Left lobe of liver (tissue), 2 donors: ENCODE measurements around the gene IPP. TPM values are rescaled to one million over a fixed set of nuclear protein-coding genes. Genes with fewer than 3 reads are reported as not detected.
"Not testable (repeated sequence)": the region's sequence is repeated elsewhere in the genome, so short reads cannot be mapped to it uniquely, and the experiment has no call there.

ENCODE experiments used
- ATAC-seq: fragments of 200-7000 bp; cut with Tn5 transposase; one replicate; pipeline ENCODE4 v1.9.1; 2020; ENCODE audit warnings: mild to moderate bottlenecking, moderate library complexity
- DNase-seq: peaks from one replicate; pipeline ENCODE4 v3.0.0-alpha.2; 2020; ENCODE audit warnings: low spot score
- total RNA-seq: library from RNA; stranded (reverse); gene quantifications from one replicate; pipeline ENCODE4 v1.2.1, GENCODE V29; 2021
- donor health status: DM: no; HTN: no; CAD: no; lungs with moderate emphysema.
- donor health status: DM: no; HTN: yes; CAD: no.

Gene IPP
- total RNA-seq, 1 donor from 2014 or later, result 9.2 TPM

DNA sequence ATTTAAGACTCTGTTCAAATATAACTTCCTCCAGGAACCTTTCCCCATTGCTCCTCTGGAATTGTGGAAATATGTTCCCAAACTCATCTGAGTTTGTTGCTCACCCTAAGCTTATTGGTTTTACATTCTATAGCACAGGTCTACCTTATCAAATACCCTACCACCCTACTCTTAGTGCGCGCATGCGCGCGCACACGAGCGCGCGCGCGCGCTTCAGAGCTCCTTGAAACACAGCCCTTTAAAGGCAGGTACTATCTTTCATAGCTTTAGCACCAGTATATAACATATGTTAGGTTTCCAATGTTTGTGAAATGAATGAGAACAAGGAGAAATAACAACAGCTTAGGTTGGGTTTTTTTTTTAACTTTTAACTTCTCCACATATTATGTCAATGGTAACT lies 3.5 kb downstream of the IPP start:
- DNase-seq (no peak), ATAC-seq (no peak)

DNA sequence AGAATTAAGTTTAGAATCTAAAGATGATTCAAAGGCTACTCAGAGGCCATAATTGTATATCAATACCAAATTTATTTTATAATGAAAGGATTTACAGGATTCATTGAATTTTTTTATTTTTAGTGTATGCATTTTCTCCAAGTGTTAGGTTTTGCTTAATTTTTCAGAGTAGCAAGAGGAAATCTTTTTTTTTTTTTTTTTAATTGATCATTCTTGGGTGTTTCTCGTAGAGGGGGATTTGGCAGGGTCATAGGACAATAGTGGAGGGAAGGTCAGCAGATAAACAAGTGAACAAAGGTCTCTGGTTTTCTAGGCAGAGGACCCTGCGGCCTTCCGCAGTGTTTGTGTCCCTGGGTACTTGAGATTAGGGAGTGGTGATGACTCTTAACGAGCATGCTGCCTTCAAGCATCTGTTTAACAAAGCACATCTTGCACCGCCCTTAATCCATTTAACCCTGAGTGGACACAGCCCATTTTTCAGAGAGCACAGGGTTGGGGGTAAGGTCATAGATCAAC lies 10.8 kb downstream of the IPP start:
- not testable (repeated sequence) for ATAC-seq, DNase-seq

DNA sequence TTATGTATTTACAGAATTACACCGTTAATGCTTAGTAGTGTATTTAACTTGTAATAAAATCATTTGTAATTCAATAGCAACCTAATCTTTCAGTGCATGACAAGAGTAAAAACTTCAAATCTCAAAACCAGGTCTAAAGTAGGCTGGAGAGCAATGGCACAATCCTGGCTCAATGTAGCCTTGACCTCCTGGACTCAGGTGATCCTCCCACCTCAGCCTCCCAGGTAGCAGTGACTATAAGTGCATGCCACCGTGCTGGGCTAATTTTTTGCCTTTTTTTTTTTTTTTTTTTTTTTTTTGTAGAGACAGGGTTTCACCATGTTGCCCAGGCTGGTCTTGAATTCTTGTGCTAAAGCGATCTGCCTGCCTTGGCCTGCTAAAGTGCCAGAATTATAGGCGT lies 11.3 kb downstream of the IPP start:
- ATAC-seq, result no peak
- DNase-seq, result no peak

DNA sequence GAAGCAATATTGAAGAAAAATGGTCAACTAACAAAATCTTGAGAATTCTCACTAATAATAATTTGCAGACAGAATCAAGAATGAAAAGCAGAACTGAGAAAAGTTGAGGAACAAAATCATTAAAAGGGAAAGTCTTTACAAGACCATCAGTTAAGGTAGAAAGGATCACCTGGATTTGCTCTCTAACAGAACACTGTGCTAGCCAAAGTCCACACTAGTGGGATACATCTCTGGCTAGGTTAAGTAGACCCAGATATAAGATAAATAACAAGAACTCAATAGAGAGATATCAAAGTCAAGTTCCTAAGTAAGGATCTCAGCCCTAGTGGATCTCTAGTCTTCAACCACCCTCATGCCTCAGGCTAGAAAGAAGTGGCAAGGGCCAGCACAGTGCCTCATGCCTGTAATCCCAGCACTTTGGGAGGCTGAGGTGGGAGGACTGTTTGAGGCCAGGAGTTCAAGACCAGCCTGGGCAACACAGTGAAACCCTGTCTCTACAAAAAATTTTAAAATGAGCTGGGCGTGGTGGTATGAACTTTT lies 19.6 kb downstream of the IPP start:
- DNase-seq, result no peak
- peak; percentile 28 for ATAC-seq

DNA sequence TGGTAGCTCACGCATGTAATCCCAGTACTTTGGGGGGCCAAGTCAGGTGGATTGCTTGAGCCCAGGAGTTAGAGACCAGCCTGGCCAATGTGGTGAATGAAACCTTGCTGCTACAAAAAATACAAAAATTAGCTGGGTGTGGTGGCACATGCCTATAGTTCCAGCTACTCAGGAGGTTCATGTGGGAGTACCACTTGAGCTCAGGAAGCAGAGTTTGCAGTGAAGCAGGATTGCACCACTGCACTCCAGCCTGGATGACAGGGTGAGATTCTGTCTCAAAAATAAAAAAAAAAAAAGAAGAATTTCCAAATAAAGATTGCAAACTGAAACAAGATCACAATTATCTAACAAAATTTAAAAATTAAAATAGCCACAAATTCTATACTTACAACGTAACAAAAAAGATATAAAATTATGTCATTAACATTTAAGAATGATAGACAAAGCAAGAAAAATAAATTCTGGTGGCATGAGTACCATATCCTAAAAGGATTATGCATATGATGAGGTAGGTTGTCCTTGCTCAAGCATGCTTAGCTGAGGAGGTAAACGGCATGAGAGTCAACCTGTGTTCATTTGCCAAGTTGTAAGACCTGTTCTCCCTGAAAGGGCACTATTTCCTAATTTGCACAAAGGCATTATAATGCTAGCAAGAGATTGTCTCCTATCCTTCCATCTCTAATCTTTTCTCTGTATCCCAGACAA lies 20.2 kb downstream of the IPP start:
- DNase-seq, result no peak

DNA sequence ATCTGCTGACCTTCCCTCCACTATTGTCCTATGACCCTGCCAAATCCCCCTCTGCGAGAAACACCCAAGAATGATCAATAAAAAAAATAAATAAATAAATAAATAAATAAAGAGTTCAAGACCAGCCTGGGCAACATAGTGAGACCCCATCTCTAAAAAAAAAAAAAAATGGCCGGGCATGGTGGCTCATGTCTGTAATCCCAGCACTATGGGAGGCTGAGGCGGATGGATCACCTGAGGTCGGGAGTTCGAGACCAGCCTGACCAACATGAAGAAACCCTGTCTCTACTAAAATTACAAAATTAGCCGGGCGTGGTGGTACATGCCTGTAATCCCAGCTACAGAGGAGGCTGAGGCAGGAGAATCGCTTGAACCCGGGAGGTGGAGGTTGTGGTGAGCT lies 24.4 kb downstream of the IPP start:
- not testable (repeated sequence) for ATAC-seq

More for the DNA sequence above, 20.2 kb downstream of the IPP start:
- peak; percentile 48 for ATAC-seq

DNA sequence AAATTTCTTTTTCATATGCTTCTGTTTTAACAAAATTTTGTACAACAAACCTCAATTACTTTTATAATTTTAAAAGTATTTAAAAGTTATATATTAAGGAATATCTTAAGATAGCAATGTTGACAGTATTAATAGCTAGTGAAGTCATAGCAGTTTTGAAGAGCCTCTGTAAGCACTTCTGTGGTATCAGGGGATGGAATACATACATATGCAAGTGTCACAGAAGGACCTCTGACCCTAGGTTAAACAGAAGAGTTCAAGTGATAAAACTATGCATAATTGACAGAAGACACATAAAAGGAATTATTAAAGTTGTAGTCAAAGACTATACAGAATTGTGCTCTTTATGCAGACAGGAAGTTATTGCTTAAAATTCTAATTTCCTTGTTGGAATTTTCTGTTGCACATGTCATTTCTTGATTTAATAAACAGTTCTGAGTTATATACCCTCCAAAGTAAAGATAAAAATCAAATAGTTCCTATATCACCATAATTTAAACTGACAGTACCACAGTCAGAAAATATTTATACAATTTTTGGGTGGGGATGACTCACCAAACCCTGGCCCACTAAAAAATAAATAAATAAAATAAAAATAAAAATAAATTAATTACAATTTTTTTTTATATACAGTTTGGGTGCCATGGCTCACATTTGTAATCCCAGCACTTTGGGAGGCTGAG lies 27.1 kb downstream of the IPP start:
- DNase-seq (no peak), ATAC-seq (no peak)

More for the DNA sequence above, 24.4 kb downstream of the IPP start:
- not testable (repeated sequence) for DNase-seq

DNA sequence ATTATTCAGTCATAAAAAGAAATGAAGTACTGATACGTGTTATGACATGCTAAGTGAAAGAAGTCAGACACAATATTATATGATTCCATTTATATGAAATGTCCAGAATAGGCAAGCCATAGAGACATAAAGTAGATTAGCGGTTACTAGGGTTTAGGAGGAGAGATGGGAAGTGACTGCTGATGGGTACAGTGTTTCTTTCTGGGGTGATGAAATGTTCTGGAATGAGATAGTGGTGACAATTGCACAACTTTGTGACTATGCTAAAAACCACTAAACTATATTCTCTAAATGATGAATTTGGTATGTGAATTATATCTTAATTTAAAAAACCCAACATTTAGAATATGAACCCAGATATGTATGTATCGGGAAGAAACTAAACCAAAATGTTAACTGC lies 27.6 kb downstream of the IPP start:
- ATAC-seq (peak; percentile 51), DNase-seq (no peak)

DNA sequence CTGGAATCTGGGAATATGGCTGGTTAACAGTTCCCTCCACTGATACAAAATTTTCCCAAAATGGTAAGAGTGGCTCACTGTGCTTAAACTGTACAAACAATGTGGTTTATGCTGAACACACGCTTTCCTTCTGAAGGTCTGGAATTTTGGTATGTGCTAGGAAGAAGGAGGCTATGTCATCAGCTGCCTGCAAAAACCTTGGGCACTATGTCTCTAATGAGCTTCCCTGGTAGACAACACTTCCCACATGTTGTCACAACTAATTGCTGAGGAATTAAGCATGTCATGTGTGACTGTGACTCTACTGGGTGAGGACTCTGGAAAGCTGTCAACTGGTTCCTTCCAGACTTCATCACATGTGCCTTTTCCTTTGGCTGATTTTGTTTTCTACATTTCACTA lies 29.2 kb downstream of the IPP start:
- ATAC-seq (no peak), DNase-seq (no peak)

DNA sequence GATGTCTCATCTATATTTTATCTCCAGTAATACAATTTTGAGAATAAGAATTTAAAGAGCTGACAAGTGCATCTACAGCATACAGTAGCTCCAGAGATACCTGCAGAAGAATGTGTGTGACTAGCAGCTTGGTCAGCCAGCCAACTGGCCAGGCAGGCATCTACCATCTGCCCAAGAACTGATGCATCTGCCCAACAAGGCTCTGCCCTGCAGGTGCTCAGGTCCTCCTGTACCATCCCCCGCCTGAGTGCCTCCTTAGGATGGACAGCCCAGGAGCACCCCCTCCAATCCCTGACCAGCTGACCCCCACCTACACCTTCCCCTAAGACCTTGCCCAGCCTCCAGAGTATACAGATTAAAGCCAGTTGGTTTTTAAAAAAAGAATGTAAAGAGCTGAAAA lies 32.2 kb downstream of the IPP start:
- DNase-seq, result no peak
- ATAC-seq, result no peak

DNA sequence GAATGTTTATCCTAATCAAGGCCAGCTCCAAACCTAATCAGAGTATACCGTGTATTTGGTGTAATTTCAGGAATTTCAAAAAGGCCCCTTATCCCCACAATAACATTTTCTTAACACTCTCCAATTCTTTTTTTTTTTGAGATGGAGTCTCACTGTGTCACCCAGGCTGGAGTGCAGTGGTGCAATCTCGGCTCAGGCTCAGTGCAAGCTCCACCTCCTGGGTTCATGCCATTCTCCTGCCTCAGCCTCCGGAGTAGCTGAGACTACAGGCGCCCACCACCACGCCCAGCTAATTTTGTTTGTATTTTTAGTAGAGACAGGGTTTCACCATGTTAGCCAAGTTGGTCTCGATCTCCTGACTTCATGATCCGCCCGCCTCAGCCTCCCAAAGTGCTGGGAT lies 33.1 kb downstream of the IPP start:
- peak; percentile 30 for ATAC-seq
- DNase-seq, result not testable (repeated sequence)

DNA sequence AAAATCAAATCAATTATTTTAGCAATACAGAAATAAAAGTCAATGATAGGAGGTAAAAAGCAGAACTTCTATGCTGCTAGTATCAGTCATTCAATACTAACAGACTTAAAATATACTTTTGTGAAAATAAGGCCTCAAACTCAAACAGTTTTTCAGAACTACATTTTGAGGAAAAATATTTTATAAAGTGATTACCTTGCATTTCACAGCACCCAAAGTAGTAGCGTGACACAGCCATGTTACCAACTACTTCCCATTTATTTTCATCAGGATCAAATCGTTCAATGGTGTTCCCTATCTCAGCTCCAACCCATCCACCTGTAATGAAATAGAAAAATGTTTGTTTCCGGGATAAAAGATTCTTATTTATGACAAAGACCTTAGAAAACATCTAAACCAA lies 33.8 kb downstream of the IPP start:
- DNase-seq (no peak), ATAC-seq (no peak)

DNA sequence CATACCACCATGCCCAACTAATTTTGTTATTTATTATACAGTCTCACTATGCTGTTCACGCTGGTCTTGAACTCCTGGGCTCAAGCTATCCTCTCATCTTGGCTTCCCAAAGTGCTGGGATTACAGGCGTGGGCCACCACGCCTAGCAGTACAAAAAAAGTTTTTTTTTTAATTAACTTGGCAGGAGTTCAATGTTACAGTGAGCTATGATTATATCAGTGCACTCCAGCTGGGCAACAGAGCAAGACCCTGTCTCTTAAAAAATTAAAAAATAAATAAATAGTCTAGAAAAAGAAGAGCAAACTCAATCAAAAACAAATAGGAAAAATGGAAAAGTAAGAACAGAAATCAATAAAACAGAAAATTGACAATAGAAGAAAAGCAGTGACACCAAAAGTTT lies 36.7 kb downstream of the IPP start:
- DNase-seq, result no peak
- no peak for ATAC-seq

DNA sequence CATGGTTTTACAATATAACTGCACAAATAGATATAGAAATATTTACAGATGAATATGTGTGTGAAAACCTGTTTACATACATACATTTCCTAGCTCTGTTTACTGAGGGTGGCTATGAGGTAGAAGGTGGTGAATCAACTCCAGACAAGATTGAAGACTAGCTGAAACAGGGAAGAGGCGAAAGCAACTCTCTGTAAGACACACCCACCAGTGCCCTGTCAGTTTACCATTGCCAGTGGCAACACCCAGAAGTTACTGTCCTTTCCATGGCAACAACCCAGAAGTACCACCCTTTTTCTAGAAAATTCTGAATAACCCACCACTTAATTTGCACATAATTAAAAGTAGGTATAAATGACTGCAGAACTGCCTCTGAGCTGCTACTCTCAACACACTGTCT lies 45.8 kb downstream of the IPP start:
- DNase-seq (no peak), ATAC-seq (no peak)

DNA sequence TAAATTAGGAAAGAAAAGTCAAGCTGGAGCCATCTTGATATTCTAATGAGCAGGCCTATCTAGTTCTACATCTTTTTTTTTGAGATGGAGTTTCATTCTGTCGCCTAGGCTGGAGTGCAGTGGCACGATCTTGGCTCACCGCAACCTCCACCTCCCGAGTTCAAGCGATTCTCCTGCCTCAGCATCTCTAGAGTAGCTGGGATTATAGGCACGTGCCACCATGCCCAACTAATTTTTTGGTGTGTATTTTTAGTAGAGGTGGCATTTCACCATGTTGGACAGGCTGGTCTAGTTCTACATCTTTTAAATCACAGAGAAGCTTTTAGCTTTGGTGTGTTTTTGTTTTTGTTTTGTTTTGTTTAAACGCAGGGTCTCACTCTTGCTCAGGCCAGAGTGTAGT lies 55.6 kb downstream of the IPP start:
- ATAC-seq, result no peak

DNA sequence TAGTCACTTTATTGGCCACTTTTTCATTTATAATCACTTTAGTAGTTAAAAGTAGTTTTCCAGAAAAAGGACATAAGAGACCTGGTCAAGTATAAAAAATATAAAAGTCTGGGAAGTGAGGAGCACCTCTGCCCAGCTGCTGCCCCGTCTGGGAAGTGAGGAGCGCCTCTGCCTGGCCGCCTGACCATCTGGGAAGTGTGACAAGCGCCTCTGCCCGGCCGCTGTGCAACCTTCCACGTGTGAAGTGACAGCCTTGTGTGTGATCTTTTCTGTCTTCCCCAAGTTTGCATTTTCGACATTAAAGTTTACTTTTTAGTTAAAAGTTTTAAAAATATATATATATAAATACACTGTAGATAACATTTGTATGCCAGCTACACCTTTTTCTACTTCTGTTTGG lies 56.6 kb downstream of the IPP start:
- not testable (repeated sequence) for DNase-seq, ATAC-seq

More for the DNA sequence above, 55.6 kb downstream of the IPP start:
- DNase-seq, result no peak

DNA sequence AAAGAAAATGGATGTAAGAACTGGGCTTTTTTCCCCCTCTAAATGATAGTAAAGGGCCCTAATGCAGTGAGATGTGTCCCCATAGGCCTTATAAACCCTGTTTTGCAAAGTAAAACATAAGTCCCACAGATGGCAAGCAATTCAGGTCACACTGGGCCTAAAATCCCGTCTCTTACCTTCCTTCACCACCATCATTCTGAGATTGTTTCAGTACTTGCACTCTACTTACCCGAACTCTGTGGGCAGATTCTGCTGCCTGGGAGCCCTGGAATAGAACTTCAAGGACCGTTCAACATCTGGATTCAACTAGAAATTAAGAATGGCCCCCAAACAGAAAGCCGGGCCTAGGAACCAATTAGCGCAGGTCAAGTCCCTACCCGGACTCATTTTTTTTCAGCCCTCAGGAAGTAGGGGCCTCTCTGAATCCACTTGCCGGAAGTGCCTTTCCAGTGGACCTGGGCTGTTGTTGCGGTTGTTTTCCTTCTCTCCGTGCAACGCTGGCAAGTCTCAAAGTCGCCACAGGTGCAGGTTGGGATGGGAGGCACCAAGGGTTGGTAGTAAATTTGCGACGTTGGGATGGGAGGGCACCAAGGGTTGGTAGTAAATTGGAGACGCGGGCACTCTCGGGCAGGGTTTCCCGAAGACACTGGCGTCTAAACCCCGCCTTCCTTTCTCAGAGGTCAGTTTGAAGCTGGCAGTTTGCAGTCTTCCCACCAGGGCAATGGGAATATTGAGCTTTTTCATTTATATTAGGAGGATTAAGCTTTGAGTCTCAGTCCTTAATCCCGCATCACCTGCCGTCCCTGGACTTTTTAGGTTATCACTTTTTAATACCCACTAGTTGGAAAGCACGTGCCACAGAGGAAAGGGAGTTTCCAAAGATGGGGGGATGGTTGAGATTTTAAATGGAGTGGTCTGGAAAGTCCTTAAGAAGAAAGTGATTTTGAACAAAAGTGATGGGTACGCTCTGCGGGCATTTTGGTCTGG lies 62.4 kb downstream of the IPP start, which contains the start of gene TMEM69:
TSS of gene TMEM69 (plus strand) at position 428 of the 987 bp plus-strand sequence. CDS start 2,888 bp downstream, outside the sequence.
- DNase-seq, result peak; percentile 82
- peak; percentile 51 for ATAC-seq

DNA sequence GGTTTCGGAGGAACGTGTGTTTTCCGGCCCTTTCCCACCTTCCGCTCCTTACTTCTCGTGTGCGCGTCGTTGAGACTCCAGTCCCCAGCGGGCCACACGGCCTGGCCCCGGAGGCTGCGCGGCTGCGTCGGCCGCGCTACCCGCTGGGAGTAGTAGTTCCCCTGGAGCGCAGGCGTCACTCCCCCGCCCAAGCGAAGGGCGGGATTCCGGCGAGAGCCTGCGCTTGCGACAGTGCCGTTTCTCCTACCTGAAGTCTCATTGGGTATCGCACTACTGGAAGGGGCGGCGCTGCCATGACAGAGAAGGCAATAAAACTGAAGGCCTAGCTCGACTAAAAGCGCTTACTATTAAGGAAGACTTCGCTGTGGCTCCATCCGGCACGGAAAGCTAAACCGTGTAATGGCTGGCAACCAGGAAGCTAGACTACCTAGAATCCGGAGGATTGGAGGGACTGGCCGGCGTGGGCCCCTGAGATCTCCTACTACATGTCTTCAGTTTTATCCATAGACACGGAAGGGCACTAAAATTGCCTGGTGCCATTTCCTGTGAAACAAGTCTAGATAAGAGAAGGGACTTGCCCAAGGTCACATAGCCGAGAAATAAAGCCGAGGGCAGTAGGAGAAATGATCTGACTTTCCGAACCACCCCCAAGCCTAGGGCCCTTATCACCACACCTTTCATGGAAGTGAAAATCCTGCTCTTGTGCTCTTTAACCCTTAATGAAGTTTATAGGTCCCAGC lies 63.3 kb downstream of the IPP start:
- DNase-seq, result peak; percentile 98
- peak; percentile 87 for ATAC-seq

DNA sequence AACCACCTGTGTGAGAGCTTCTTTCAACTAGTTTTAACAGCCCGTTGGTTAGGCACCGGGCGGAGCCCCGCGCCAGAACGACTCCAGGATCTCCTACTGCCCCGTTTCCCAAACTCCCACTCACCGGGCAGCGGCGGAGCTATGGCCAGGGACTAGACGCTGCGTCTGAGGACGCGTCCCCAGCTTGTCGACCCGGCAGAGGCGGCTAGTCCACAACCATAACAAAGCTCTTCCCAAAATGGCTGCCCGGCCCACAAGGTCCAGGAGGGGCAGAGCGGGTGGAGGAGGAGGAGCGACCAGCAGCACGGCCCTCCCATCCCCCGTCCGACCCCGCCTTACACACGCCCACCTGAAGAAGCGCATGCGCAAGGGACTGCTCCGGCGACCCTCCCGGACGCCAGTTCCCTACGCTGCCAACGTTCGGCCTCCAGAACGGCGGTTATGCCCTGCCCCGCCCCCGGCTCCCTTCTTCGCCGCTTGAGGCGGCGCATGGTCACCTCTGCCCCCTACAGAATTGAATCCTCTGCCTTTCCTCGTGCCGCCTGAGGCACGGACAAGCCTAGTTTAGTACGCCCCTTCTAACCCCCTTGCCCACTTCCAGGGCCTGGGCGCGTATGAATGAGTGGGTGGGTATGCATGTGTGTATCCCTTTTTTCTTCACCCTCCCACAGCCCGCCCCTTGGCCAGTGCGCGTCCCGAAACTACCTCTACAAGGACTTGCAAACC lies 64.0 kb downstream of the IPP start, which contains the start of gene GPBP1L1:
TSS of gene GPBP1L1 (minus strand) at position 246 of the 726 bp plus-strand sequence. CDS start 27,446 bp downstream, outside the sequence.
- DNase-seq (peak; percentile 99), ATAC-seq (peak; percentile 82)
